Activated T-helper 1 cell treated with Interleukin-2 at 50 U/mL for 16 hours (primary cell): ENCODE data around the gene HNRNPUL2.

ENCODE experiments used
- DNase-seq: peaks from one replicate; pipeline ENCODE4 v3.0.0-alpha.2; 2020; ENCODE audit warnings: low read depth

Gene HNRNPUL2

GRCh38 chr11:62726915-62727164 lies 417 bp downstream of the HNRNPUL2 start:
- DNase-seq: no peak

GRCh38 chr11:62726156-62726914 lies 922 bp downstream of the HNRNPUL2 start:
- peak; percentile 10 for DNase-seq

GRCh38 chr11:62725646-62726045 lies 1.6 kb downstream of the HNRNPUL2 start:
- no peak for DNase-seq

GRCh38 chr11:62724171-62724570 lies 3.1 kb downstream of the HNRNPUL2 start:
- no peak for DNase-seq

- DNase-seq: no peak
These were observed 5.3 kb downstream of the HNRNPUL2 start for GRCh38 chr11:62721994-62722393.

GRCh38 chr11:62719302-62719978 lies 7.8 kb downstream of the HNRNPUL2 start:
- DNase-seq: no peak

- no peak for DNase-seq
These were observed 10.4 kb downstream of the HNRNPUL2 start for GRCh38 chr11:62716816-62717215.

GRCh38 chr11:62716206-62716605 lies 11.1 kb downstream of the HNRNPUL2 start:
- DNase-seq: no peak

GRCh38 chr11:62715150-62716130 lies 11.8 kb downstream of the HNRNPUL2 start:
- DNase-seq: no peak

- DNase-seq: no peak
These were observed 13.9 kb downstream of the HNRNPUL2 start for GRCh38 chr11:62713343-62713742.

- no peak for DNase-seq
These were observed 14.4 kb downstream of the HNRNPUL2 start for GRCh38 chr11:62712861-62713260.

- DNase-seq: no peak
These were observed 14.9 kb downstream of the HNRNPUL2 start for GRCh38 chr11:62712276-62712812.

- DNase-seq: no peak
These were observed 17.3 kb downstream of the HNRNPUL2 start for GRCh38 chr11:62710001-62710345.

GRCh38 chr11:62709247-62710000 lies 17.8 kb downstream of the HNRNPUL2 start:
- peak; percentile 94 for DNase-seq

GRCh38 chr11:62708793-62709192 lies 18.5 kb downstream of the HNRNPUL2 start:
- peak; percentile 34 for DNase-seq

- no peak for DNase-seq
These were observed 18.9 kb downstream of the HNRNPUL2 start for GRCh38 chr11:62708392-62708791.

GRCh38 chr11:62707277-62707861 lies 19.9 kb downstream of the HNRNPUL2 start, which contains the start of the genes BSCL2 and GNG3:
Gene BSCL2 (minus strand): TSS chr11:62707424. CDS start chr11:62707195, 229 bp downstream.
Gene GNG3 (plus strand): TSS chr11:62707676. CDS start chr11:62708296, 620 bp downstream.
- DNase-seq: no peak

- no peak for DNase-seq
These were observed 20.4 kb downstream of the HNRNPUL2 start for GRCh38 chr11:62706850-62707247.

GRCh38 chr11:62705880-62706849 lies 21.1 kb downstream of the HNRNPUL2 start:
- DNase-seq: peak; percentile 92

- no peak for DNase-seq
These were observed 21.8 kb downstream of the HNRNPUL2 start for GRCh38 chr11:62705413-62705812.
